Muscle of back (tissue), 11 donors: Measurements from ENCODE around the gene KRTAP22-1. TPM values are rescaled to one million over a fixed set of nuclear protein-coding genes. Genes with fewer than 3 reads are reported as not detected.

Experiments
- DNase-seq, 3 donors: peaks; one replicate each; pipeline versions ENCODE4 v3.0.0 to v3.0.0-alpha.2; 2013
- polyA plus RNA-seq, 10 donors: library from polyadenylated mRNA; unstranded; fragments of 120-200 nt; gene quantifications; one replicate each; pipeline ENCODE4 v1.2.1, GENCODE V29; 2013; ENCODE audit not compliant: insufficient read length in 10 of 10

KRTAP22-1 gene
- polyA plus RNA-seq, 10 donors, result not detected

DNA sequence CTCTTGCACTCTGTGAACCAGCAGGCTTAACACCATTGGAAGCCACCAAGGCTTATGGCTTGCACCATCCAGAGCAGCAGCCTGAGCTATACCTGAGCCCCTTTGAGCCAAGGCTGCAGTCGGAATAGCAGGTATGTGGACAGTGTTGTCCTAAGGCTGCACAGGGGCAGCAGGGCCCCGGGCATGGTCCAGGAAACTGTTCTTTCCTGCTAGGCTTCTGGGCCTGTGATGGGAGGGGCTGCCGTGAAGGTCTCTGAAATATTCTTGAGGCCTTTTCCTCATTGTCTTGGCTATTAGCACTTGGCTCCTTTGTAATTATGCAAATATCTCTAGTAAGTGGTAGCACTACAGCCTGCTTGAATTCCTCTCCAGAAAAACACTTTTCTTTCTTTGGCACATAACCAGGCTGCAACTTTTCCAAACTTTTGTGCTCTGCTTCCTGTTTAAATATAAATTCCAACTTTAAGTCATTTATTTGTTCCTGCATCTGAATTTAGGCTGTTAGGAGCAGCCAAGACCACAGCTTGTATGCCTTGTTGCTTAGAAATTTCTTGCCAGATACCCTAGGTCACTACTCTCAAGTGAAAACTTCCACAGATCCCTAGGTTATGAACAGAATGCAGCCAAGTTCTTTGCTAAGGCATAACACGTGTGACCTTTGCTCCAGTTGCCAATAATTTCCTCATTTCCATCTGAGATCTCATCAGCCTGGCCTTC, 24.7 kb downstream of the KRTAP22-1 start:
- peak in 2 of 3 donors; percentile 16 to 37 for DNase-seq

GRCh38 chr21:30628109-30628508, 27.2 kb downstream of the KRTAP22-1 start:
- no peak for DNase-seq

- DNase-seq, result peak in 1 of 3 donors; percentile 3
Observed at GRCh38 chr21:30629200-30629599, 28.3 kb downstream of the KRTAP22-1 start.

GRCh38 chr21:30634906-30635305, 34.0 kb downstream of the KRTAP22-1 start, which contains the start of gene KRTAP20-2:
Gene KRTAP20-2 (plus strand): TSS chr21:30635206. CDS start chr21:30635264, 58 bp downstream.
- DNase-seq, result no peak

DNA sequence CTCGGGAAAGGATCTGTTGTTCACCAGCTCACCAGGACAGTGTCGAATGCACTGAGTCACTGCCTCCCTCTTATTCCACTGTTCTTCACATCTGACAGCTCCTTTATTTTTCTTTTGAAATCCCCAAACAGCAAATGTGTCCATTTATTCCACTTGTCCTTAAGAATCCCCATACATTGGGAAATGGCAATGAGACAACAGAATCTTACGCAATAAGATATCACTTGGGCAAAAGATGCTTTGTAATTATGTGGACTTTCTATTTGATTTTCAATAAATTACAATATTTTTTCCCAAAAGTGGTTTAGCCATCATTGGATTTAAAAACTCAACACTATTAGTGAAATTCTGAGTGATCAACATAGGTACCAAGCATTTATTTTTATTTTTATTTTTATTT, 37.8 kb downstream of the KRTAP22-1 start:
- no peak for DNase-seq

- no peak for DNase-seq
Observed at GRCh38 chr21:30642564-30642963, 41.7 kb downstream of the KRTAP22-1 start, which contains the start of gene KRTAP20-3. Gene KRTAP20-3 (plus strand): TSS chr21:30642864.

GRCh38 chr21:30646904-30647414, 46.1 kb downstream of the KRTAP22-1 start:
- no peak for DNase-seq

Other genes starting within 250 kb of the KRTAP22-1 start
- not detected for gene KRTAP13-2, start 228.8 kb upstream of the KRTAP22-1 start, polyA plus RNA-seq
- gene KRTAP13-1, start 205.1 kb upstream of the KRTAP22-1 start, polyA plus RNA-seq, result not detected
- not detected for gene KRTAP13-3, start 175.2 kb upstream of the KRTAP22-1 start, polyA plus RNA-seq
- not detected for gene KRTAP13-4, start 170.9 kb upstream of the KRTAP22-1 start, polyA plus RNA-seq
- not detected for gene KRTAP15-1, start 160.8 kb upstream of the KRTAP22-1 start, polyA plus RNA-seq
- gene KRTAP19-1, start 120.7 kb upstream of the KRTAP22-1 start, polyA plus RNA-seq, result not detected
- gene KRTAP19-2, start 113.7 kb upstream of the KRTAP22-1 start, polyA plus RNA-seq, result not detected
- gene KRTAP19-3, start 109.1 kb upstream of the KRTAP22-1 start, polyA plus RNA-seq, result not detected
- gene KRTAP19-4, start 103.9 kb upstream of the KRTAP22-1 start, polyA plus RNA-seq, result not detected
- not detected for gene KRTAP19-5, start 98.9 kb upstream of the KRTAP22-1 start, polyA plus RNA-seq
- not detected for gene KRTAP19-6, start 59.2 kb upstream of the KRTAP22-1 start, polyA plus RNA-seq
- gene KRTAP19-7, start 39.8 kb upstream of the KRTAP22-1 start, polyA plus RNA-seq, result not detected
- gene KRTAP22-2, start 10.7 kb upstream of the KRTAP22-1 start, polyA plus RNA-seq, result not detected
- gene KRTAP6-3, start 8.6 kb upstream of the KRTAP22-1 start, polyA plus RNA-seq, result not detected
- gene KRTAP6-2, start 2.2 kb upstream of the KRTAP22-1 start, polyA plus RNA-seq, result not detected
- not detected for gene KRTAP6-1, start 12.8 kb downstream of the KRTAP22-1 start, polyA plus RNA-seq
- not detected for gene KRTAP20-1, start 15.3 kb downstream of the KRTAP22-1 start, polyA plus RNA-seq
- not detected for gene KRTAP20-4, start 19.5 kb downstream of the KRTAP22-1 start, polyA plus RNA-seq
- not detected for gene KRTAP20-2, start 34.1 kb downstream of the KRTAP22-1 start, polyA plus RNA-seq
- gene KRTAP20-3, start 41.8 kb downstream of the KRTAP22-1 start, polyA plus RNA-seq, result not detected
- gene KRTAP21-3, start 117.7 kb downstream of the KRTAP22-1 start, polyA plus RNA-seq, result not detected
- gene KRTAP21-2, start 146.2 kb downstream of the KRTAP22-1 start, polyA plus RNA-seq, result not detected
- not detected for gene KRTAP21-1, start 154.3 kb downstream of the KRTAP22-1 start, polyA plus RNA-seq
- not detected for gene KRTAP8-1, start 212.2 kb downstream of the KRTAP22-1 start, polyA plus RNA-seq
- not detected for gene KRTAP7-1, start 228.7 kb downstream of the KRTAP22-1 start, polyA plus RNA-seq